Esophagus muscularis mucosa (tissue), 3 donors: ENCODE measurements around the gene KDELR1.

Experiments used
- CTCF ChIP-seq, 3 experiments: fragments of 200-600 bp in 2 of 3; fragments of 450-650 bp in 1 of 3; sonication (generic) in 2 of 3; IDR thresholded peaks; one replicate each; pipeline ENCODE4 v1.5.1; 2017 to 2019; ENCODE audit warnings: antibody characterized with exemption in 3 of 3, mild to moderate bottlenecking in 2 of 3, moderate library complexity in 1 of 3
- POLR2A ChIP-seq: fragments of 450-650 bp; IDR thresholded peaks from one replicate; pipeline ENCODE4 v1.6.1; 2017; ENCODE audit warnings: antibody characterized with exemption, moderate library complexity, mild to moderate bottlenecking, low read depth

DNA sequence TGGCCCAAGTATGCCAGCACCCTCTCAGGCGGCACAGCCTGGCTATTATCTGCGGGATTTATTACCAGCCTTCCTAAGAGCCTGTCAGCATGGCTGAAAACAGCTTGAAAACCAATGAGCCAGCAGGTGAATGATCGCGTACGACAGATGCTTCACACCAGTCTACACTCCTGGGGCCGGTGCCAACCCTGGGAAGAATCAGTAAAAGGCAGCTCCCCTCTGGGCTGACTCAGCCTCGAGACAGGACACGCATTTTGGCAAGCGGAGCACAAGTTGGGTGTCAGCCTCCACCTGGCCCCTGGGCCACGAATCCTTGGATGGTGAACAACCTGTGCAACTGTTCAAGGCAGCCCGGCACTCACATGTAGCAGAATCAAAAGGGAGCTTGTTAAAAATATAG, 50.4 kb downstream of the KDELR1 start:
- no peak for TF ChIP-seq POLR2A
- no peak for TF ChIP-seq CTCF (IDR thresholded peaks at IDR 0.05)
